ENCODE results near the gene PVALEF. TPM values are rescaled to one million over a fixed set of nuclear protein-coding genes. Genes with fewer than 3 reads are reported as not detected.

Gene PVALEF
- total and polyA plus RNA-seq, 2 of the 8 experiments (the other 6 are each of a cell fraction or from before 2014, with no cell fraction given): 0.03 TPM; not detected in 1

DNA sequence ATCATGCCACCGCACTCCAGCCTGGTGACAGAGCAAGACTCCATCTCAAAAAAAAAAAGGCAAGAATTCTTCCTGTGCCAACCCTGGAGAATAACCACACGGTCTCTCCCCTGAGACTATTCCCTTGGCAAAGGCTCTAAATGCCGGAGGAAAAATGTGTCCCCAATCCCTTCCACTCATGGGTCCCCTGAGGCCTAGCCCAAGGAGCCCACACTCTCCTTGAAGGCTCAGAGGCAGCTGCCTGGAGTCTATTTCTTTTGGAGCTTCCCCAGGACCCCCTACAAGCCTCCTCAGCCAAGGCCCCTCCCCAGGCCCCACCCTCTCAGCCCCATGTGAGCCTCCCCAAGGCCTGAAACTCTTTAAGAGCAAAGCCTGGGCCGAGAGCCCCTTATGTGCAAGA is 40.9 kb downstream of the PVALEF start (continued):
- TF ChIP-seq, protein P1, sequence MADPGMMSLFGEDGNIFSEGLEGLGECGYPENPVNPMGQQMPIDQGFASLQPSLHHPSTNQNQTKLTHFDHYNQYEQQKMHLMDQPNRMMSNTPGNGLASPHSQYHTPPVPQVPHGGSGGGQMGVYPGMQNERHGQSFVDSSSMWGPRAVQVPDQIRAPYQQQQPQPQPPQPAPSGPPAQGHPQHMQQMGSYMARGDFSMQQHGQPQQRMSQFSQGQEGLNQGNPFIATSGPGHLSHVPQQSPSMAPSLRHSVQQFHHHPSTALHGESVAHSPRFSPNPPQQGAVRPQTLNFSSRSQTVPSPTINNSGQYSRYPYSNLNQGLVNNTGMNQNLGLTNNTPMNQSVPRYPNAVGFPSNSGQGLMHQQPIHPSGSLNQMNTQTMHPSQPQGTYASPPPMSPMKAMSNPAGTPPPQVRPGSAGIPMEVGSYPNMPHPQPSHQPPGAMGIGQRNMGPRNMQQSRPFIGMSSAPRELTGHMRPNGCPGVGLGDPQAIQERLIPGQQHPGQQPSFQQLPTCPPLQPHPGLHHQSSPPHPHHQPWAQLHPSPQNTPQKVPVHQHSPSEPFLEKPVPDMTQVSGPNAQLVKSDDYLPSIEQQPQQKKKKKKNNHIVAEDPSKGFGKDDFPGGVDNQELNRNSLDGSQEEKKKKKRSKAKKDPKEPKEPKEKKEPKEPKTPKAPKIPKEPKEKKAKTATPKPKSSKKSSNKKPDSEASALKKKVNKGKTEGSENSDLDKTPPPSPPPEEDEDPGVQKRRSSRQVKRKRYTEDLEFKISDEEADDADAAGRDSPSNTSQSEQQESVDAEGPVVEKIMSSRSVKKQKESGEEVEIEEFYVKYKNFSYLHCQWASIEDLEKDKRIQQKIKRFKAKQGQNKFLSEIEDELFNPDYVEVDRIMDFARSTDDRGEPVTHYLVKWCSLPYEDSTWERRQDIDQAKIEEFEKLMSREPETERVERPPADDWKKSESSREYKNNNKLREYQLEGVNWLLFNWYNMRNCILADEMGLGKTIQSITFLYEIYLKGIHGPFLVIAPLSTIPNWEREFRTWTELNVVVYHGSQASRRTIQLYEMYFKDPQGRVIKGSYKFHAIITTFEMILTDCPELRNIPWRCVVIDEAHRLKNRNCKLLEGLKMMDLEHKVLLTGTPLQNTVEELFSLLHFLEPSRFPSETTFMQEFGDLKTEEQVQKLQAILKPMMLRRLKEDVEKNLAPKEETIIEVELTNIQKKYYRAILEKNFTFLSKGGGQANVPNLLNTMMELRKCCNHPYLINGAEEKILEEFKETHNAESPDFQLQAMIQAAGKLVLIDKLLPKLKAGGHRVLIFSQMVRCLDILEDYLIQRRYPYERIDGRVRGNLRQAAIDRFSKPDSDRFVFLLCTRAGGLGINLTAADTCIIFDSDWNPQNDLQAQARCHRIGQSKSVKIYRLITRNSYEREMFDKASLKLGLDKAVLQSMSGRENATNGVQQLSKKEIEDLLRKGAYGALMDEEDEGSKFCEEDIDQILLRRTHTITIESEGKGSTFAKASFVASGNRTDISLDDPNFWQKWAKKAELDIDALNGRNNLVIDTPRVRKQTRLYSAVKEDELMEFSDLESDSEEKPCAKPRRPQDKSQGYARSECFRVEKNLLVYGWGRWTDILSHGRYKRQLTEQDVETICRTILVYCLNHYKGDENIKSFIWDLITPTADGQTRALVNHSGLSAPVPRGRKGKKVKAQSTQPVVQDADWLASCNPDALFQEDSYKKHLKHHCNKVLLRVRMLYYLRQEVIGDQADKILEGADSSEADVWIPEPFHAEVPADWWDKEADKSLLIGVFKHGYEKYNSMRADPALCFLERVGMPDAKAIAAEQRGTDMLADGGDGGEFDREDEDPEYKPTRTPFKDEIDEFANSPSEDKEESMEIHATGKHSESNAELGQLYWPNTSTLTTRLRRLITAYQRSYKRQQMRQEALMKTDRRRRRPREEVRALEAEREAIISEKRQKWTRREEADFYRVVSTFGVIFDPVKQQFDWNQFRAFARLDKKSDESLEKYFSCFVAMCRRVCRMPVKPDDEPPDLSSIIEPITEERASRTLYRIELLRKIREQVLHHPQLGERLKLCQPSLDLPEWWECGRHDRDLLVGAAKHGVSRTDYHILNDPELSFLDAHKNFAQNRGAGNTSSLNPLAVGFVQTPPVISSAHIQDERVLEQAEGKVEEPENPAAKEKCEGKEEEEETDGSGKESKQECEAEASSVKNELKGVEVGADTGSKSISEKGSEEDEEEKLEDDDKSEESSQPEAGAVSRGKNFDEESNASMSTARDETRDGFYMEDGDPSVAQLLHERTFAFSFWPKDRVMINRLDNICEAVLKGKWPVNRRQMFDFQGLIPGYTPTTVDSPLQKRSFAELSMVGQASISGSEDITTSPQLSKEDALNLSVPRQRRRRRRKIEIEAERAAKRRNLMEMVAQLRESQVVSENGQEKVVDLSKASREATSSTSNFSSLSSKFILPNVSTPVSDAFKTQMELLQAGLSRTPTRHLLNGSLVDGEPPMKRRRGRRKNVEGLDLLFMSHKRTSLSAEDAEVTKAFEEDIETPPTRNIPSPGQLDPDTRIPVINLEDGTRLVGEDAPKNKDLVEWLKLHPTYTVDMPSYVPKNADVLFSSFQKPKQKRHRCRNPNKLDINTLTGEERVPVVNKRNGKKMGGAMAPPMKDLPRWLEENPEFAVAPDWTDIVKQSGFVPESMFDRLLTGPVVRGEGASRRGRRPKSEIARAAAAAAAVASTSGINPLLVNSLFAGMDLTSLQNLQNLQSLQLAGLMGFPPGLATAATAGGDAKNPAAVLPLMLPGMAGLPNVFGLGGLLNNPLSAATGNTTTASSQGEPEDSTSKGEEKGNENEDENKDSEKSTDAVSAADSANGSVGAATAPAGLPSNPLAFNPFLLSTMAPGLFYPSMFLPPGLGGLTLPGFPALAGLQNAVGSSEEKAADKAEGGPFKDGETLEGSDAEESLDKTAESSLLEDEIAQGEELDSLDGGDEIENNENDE (IDR thresholded peaks at IDR 0.05; ENCODE audit: insufficient replicate concordance, low read length): no peak
- TF ChIP-seq EZH2 (IDR thresholded peaks at IDR 0.05; ENCODE audit: low read depth, low read length, severe bottlenecking): no peak
- no peak for TF ChIP-seq JUN (IDR thresholded peaks at IDR 0.05; ENCODE audit: low read depth, low read length)
- TF ChIP-seq SAP30 (IDR thresholded peaks at IDR 0.05; ENCODE audit: insufficient read depth, insufficient replicate concordance, low read length): no peak
- no peak for TF ChIP-seq PHF8 (conservative IDR thresholded peaks at IDR 0.05; ENCODE audit: low read depth, low read length)
- no peak for TF ChIP-seq RBBP5 (IDR thresholded peaks at IDR 0.05; ENCODE audit: borderline replicate concordance, low read depth, low read length)
